ENCODE data around the gene MTMR2. TPM values are rescaled to one million over a fixed set of nuclear protein-coding genes. Genes with fewer than 3 reads are reported as not detected.
A peak's percentile ranks its signal among the peaks of the same experiment; 100 is the strongest.

MTMR2 gene
- total and polyA plus RNA-seq, 10 of the 15 experiments (the other 5 are each of a cell fraction or from before 2014, with no cell fraction given), result 7.6 to 46.6 (median 22.5) TPM

DNA sequence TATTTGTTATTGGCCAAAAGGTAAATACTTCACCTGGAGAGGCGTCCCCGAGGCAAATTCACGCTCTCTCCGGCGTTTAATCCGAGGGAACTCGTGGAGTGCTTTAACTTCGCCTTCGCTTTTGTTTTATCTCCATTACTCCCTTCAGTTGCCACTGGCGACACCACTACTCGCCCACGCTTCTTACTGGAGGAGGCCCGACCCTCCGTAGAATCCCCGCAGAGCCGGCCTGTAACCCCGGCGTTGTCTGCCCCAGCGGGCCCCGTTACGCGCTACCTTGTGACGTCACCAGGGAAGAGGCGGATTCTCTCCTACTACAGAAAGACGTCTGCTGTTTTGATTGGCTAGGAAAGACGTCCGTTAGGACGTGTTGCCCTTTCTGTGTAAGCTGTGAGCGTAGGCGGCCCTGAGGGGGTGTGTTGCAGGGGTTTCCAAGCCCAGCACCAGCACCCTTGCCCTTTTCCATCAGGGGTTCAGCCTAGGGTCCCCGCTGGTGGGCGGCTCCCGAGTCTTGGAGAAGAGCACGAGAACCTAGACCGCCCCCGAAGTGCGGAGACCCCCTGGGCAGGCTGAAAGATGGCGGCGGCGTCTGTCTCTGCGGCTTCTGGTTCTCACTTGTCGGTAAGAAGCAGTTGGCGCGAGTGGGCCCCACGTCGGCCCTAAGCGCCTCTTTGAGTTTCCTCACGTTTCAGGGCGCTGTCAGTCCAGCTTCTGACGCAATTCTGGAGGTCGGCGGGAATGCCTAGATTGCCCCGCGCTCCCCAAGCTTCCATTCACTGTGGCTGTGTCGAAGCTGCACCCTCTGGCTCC, 133.6 kb downstream of the MTMR2 start, which contains the start of gene CEP57 (continued):
- TF ChIP-seq, protein P1, sequence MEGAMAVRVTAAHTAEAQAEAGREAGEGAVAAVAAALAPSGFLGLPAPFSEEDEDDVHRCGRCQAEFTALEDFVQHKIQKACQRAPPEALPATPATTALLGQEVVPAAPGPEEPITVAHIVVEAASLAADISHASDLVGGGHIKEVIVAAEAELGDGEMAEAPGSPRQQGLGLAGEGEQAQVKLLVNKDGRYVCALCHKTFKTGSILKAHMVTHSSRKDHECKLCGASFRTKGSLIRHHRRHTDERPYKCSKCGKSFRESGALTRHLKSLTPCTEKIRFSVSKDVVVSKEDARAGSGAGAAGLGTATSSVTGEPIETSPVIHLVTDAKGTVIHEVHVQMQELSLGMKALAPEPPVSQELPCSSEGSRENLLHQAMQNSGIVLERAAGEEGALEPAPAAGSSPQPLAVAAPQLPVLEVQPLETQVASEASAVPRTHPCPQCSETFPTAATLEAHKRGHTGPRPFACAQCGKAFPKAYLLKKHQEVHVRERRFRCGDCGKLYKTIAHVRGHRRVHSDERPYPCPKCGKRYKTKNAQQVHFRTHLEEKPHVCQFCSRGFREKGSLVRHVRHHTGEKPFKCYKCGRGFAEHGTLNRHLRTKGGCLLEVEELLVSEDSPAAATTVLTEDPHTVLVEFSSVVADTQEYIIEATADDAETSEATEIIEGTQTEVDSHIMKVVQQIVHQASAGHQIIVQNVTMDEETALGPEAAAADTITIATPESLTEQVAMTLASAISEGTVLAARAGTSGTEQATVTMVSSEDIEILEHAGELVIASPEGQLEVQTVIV (IDR thresholded peaks at IDR 0.05; ENCODE audit: borderline replicate concordance, partially characterized antibody), result peak; percentile 22
- TF ChIP-seq, protein P2, sequence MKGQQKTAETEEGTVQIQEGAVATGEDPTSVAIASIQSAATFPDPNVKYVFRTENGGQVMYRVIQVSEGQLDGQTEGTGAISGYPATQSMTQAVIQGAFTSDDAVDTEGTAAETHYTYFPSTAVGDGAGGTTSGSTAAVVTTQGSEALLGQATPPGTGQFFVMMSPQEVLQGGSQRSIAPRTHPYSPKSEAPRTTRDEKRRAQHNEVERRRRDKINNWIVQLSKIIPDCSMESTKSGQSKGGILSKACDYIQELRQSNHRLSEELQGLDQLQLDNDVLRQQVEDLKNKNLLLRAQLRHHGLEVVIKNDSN (IDR thresholded peaks at IDR 0.05; ENCODE audit: borderline replicate concordance, extremely low read length, insufficient read depth, low read depth, low read length), result no peak
- TF ChIP-seq IKZF1 (conservative IDR thresholded peaks at IDR 0.05) (peak; percentile 68; the same call in 1 of the 2 replicates), POLR2A (IDR thresholded peaks at IDR 0.05; ENCODE audit: low read depth, low read length) (peak; percentile 77), ZNF207 (IDR thresholded peaks at IDR 0.05; ENCODE audit: borderline replicate concordance) (peak; percentile 96), POLR2AphosphoS2 (IDR thresholded peaks at IDR 0.05; ENCODE audit: low read depth, low read length) (no peak), ZNF217 (IDR thresholded peaks at IDR 0.05) (no peak), YBX1 (IDR thresholded peaks at IDR 0.05) (no peak), JUNB (IDR thresholded peaks at IDR 0.05) (no peak), BACH1 (IDR thresholded peaks at IDR 0.05; ENCODE audit: borderline replicate concordance) (peak; percentile 45; the same call in 1 of the 2 replicates), NFIC (IDR thresholded peaks at IDR 0.05; ENCODE audit: low read depth, low read length) (peak; percentile 49; the same call in 1 of the 2 replicates), HDAC6 (IDR thresholded peaks at IDR 0.05; ENCODE audit: unreplicated experiment) (no peak), RUNX3 (IDR thresholded peaks at IDR 0.05; ENCODE audit: low read length) (no peak), SMARCA5 (IDR thresholded peaks at IDR 0.05) (peak; percentile 53), WRNIP1 (IDR thresholded peaks at IDR 0.05; ENCODE audit: borderline replicate concordance, low read depth, low read length) (0 out of 2 replicates have a peak, but pooled peaks have one; percentile 71), ZNF24 (IDR thresholded peaks at IDR 0.05) (no peak), EGR1 (IDR thresholded peaks at IDR 0.05; ENCODE audit: borderline replicate concordance in 1 of 2, low read depth in 2 of 2, low read length in 2 of 2) (peak; percentile 37 to 96)
- TF ChIP-seq, protein P3, sequence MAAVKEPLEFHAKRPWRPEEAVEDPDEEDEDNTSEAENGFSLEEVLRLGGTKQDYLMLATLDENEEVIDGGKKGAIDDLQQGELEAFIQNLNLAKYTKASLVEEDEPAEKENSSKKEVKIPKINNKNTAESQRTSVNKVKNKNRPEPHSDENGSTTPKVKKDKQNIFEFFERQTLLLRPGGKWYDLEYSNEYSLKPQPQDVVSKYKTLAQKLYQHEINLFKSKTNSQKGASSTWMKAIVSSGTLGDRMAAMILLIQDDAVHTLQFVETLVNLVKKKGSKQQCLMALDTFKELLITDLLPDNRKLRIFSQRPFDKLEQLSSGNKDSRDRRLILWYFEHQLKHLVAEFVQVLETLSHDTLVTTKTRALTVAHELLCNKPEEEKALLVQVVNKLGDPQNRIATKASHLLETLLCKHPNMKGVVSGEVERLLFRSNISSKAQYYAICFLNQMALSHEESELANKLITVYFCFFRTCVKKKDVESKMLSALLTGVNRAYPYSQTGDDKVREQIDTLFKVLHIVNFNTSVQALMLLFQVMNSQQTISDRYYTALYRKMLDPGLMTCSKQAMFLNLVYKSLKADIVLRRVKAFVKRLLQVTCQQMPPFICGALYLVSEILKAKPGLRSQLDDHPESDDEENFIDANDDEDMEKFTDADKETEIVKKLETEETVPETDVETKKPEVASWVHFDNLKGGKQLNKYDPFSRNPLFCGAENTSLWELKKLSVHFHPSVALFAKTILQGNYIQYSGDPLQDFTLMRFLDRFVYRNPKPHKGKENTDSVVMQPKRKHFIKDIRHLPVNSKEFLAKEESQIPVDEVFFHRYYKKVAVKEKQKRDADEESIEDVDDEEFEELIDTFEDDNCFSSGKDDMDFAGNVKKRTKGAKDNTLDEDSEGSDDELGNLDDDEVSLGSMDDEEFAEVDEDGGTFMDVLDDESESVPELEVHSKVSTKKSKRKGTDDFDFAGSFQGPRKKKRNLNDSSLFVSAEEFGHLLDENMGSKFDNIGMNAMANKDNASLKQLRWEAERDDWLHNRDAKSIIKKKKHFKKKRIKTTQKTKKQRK (IDR thresholded peaks at IDR 0.05; ENCODE audit: low read depth, low read length), result no peak
- TF ChIP-seq, protein P4, sequence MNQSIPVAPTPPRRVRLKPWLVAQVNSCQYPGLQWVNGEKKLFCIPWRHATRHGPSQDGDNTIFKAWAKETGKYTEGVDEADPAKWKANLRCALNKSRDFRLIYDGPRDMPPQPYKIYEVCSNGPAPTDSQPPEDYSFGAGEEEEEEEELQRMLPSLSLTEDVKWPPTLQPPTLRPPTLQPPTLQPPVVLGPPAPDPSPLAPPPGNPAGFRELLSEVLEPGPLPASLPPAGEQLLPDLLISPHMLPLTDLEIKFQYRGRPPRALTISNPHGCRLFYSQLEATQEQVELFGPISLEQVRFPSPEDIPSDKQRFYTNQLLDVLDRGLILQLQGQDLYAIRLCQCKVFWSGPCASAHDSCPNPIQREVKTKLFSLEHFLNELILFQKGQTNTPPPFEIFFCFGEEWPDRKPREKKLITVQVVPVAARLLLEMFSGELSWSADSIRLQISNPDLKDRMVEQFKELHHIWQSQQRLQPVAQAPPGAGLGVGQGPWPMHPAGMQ (IDR thresholded peaks at IDR 0.05; ENCODE audit: borderline replicate concordance), result no peak
- TF ChIP-seq, protein P5, sequence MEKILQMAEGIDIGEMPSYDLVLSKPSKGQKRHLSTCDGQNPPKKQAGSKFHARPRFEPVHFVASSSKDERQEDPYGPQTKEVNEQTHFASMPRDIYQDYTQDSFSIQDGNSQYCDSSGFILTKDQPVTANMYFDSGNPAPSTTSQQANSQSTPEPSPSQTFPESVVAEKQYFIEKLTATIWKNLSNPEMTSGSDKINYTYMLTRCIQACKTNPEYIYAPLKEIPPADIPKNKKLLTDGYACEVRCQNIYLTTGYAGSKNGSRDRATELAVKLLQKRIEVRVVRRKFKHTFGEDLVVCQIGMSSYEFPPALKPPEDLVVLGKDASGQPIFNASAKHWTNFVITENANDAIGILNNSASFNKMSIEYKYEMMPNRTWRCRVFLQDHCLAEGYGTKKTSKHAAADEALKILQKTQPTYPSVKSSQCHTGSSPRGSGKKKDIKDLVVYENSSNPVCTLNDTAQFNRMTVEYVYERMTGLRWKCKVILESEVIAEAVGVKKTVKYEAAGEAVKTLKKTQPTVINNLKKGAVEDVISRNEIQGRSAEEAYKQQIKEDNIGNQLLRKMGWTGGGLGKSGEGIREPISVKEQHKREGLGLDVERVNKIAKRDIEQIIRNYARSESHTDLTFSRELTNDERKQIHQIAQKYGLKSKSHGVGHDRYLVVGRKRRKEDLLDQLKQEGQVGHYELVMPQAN (conservative IDR thresholded peaks at IDR 0.05), result peak; percentile 28
